Upper lobe of left lung (tissue), 6 donors: ENCODE measurements around the gene CXCL17. TPM values are rescaled to one million over a fixed set of nuclear protein-coding genes. Genes with fewer than 3 reads are reported as not detected.

Experiments used
- ATAC-seq, 2 donors: fragments of 200-7000 bp; cut with Tn5 transposase; one replicate each; pipeline ENCODE4 v1.9.1; 2022; ENCODE audit warnings: mild to moderate bottlenecking in 2 of 2, moderate library complexity in 2 of 2; ENCODE audit not compliant: low FRiP score in 2 of 2
- DNase-seq, 2 donors: peaks; one replicate each; pipeline ENCODE4 v3.0.0-alpha.2; 2019 to 2020
- H3K27ac ChIP-seq, 4 donors: fragments of 200-600 bp; sonication (generic); one replicate each; pipeline ENCODE4 v1.5.1; 2016 to 2019
- H3K27me3 ChIP-seq, 4 donors: fragments of 200-600 bp; sonication (generic); one replicate each; pipeline ENCODE4 v1.5.1; 2017 to 2019
- H3K36me3 ChIP-seq, 4 donors: fragments of 200-600 bp; sonication (generic); one replicate each; pipeline ENCODE4 v1.5.1; 2016 to 2019
- H3K4me1 ChIP-seq, 4 donors: fragments of 200-600 bp; sonication (generic); one replicate each; pipeline ENCODE4 v1.5.1; 2018 to 2019
- H3K4me3 ChIP-seq, 4 donors: fragments of 200-600 bp; sonication (generic); one replicate each; pipeline ENCODE4 v1.5.1; 2017 to 2019; ENCODE audit warnings: mild to moderate bottlenecking in 2 of 4, moderate library complexity in 1 of 4
- H3K9me3 ChIP-seq, 4 donors: fragments of 200-600 bp; sonication (generic); one replicate each; pipeline ENCODE4 v1.5.1; 2018 to 2019
- CTCF ChIP-seq, 6 experiments: fragments of 450-650 bp in 4 of 6; fragments of 200-600 bp in 2 of 6; sonication (generic) in 2 of 6; IDR thresholded peaks; one replicate each; pipeline ENCODE4 v1.5.1; 2016 to 2019; ENCODE audit warnings: antibody characterized with exemption in 6 of 6
- EP300 ChIP-seq, 4 donors: sonication (generic); formaldehyde crosslinking; IDR thresholded peaks; one replicate each; pipeline ENCODE4 v1.5.1; 2017; ENCODE audit warnings: antibody characterized with exemption in 4 of 4, control low read depth in 2 of 4
- POLR2A ChIP-seq, 4 donors: fragments of 450-650 bp; IDR thresholded peaks; one replicate each; pipeline ENCODE4 v1.5.1; 2016 to 2017; ENCODE audit warnings: antibody characterized with exemption in 4 of 4, mild to moderate bottlenecking in 2 of 4
- POLR2AphosphoS5 ChIP-seq, 2 donors: sonication (generic); formaldehyde crosslinking; IDR thresholded peaks; one replicate each; pipeline ENCODE4 v1.5.1; 2017; ENCODE audit warnings: antibody characterized with exemption in 2 of 2
- WGBS, 2 donors: methylation state at CpG; one replicate each; pipeline ENCODE4 v1.1.5; 2017 to 2018; 5-methylcytosine and 5-hydroxymethylcytosine counted together
- total RNA-seq, 6 donors: library from RNA; depleted of rRNA in 4 of 6; stranded (reverse); fragments of >200 nt in 4 of 6; gene quantifications; one replicate each; pipeline versions ENCODE4 v1.1.0 to v1.2.1, GENCODE V29; 2016 to 2021
- donor health status: DM: no; HTN: no; CAD: no; lungs with moderate emphysema.
- donor health status: DM: no; HTN: yes; CAD: no; lungs with severe emphysema.

CXCL17 gene
- total RNA-seq, 6 donors from 2014 or later, result 31.4 to 155 (median 92.3) TPM

- peaks cover 12 to 19% (median 18%) of the 10 kb centered on the region in 4 donors for H3K4me1 ChIP-seq
- no peak overlapping the region for H3K27ac ChIP-seq
- no peaks in the 10 kb centered on the region for H3K9me3 ChIP-seq
- peaks cover 0 to 5% (median 0%) of the 10 kb centered on the region in 4 donors for H3K27me3 ChIP-seq
- DNase-seq (no peak), ATAC-seq (no peak)
- no peaks in the 10 kb centered on the region for H3K36me3 ChIP-seq
- no peak for TF ChIP-seq POLR2A (IDR thresholded peaks at IDR 0.05)
- TF ChIP-seq EP300 (IDR thresholded peaks at IDR 0.05), result no peak
- no peak for TF ChIP-seq CTCF (IDR thresholded peaks at IDR 0.05)
- TF ChIP-seq POLR2AphosphoS5 (IDR thresholded peaks at IDR 0.05), result no peak
- 91 to 96% methylated on average over 3 of the region's 3 CpGs for WGBS, 2 donors
- H3K4me3 ChIP-seq, result no peak overlapping the region
These were observed 14.1 kb downstream of the CXCL17 start for GRCh38 chr19:42428676-42429075.

GRCh38 chr19:42427313-42427712, 15.4 kb downstream of the CXCL17 start, which contains the start of gene LIPE:
LIPE (minus strand) TSS chr19:42427388; CDS start chr19:42427149, 239 bp downstream.
- H3K36me3 ChIP-seq, result no peaks in the 10 kb centered on the region
- H3K4me1 ChIP-seq, result peaks cover 17 to 22% (median 20%) of the 10 kb centered on the region in 4 donors
- WGBS, 2 donors, result 78 to 85% methylated on average over 4 of the region's 4 CpGs
- no peak for ATAC-seq
- H3K27me3 ChIP-seq, result peaks cover 0 to 5% (median 0%) of the 10 kb centered on the region in 4 donors
- no peak for TF ChIP-seq CTCF (IDR thresholded peaks at IDR 0.05)
- no peak for TF ChIP-seq EP300 (IDR thresholded peaks at IDR 0.05)
- TF ChIP-seq POLR2A (IDR thresholded peaks at IDR 0.05), result no peak
- TF ChIP-seq POLR2AphosphoS5 (IDR thresholded peaks at IDR 0.05), result no peak
- no peak for DNase-seq
- no peaks in the 10 kb centered on the region for H3K9me3 ChIP-seq
- no peak within 1 kb of the TSS for H3K27ac ChIP-seq
- no peak within 1 kb of the TSS for H3K4me3 ChIP-seq

GRCh38 chr19:42426643-42427042, 16.1 kb downstream of the CXCL17 start:
- ATAC-seq (no peak), DNase-seq (no peak)
- WGBS, 2 donors, result 90 to 100% methylated on average over 3 of the region's 3 CpGs
- TF ChIP-seq POLR2A (IDR thresholded peaks at IDR 0.05) (peak in 1 of 4 donors; percentile 1), POLR2AphosphoS5 (IDR thresholded peaks at IDR 0.05) (no peak)
- H3K27ac ChIP-seq, result no peak overlapping the region
- H3K36me3 ChIP-seq, result no peaks in the 10 kb centered on the region
- no peak overlapping the region for H3K4me3 ChIP-seq
- H3K4me1 ChIP-seq, result peaks cover 22 to 29% (median 26%) of the 10 kb centered on the region in 4 donors
- no peaks in the 10 kb centered on the region for H3K9me3 ChIP-seq
- peaks cover 0 to 5% (median 0%) of the 10 kb centered on the region in 4 donors for H3K27me3 ChIP-seq

- ATAC-seq (no peak), DNase-seq (peak in 1 of 2 donors; percentile 60)
- H3K27me3 ChIP-seq, result peaks cover 0 to 5% (median 0%) of the 10 kb centered on the region in 4 donors
- H3K4me1 ChIP-seq, result peaks cover 34 to 40% (median 37%) of the 10 kb centered on the region in 4 donors
- H3K27ac ChIP-seq, result no peak overlapping the region
- H3K36me3 ChIP-seq, result no peaks in the 10 kb centered on the region
- H3K4me3 ChIP-seq, result no peak overlapping the region
- H3K9me3 ChIP-seq, result no peaks in the 10 kb centered on the region
- WGBS, 2 donors, result 72 to 75% methylated on average over 13 of the region's 13 CpGs
- no peak for TF ChIP-seq CTCF (IDR thresholded peaks at IDR 0.05)
- TF ChIP-seq POLR2A (IDR thresholded peaks at IDR 0.05), result no peak
- TF ChIP-seq POLR2AphosphoS5 (IDR thresholded peaks at IDR 0.05), result no peak
- TF ChIP-seq EP300 (IDR thresholded peaks at IDR 0.05), result no peak
These were observed 18.0 kb downstream of the CXCL17 start for GRCh38 chr19:42424712-42425131.

- no peak for TF ChIP-seq CTCF (IDR thresholded peaks at IDR 0.05)
- no peak for TF ChIP-seq POLR2AphosphoS5 (IDR thresholded peaks at IDR 0.05)
- TF ChIP-seq POLR2A (IDR thresholded peaks at IDR 0.05), result no peak
- no peak for TF ChIP-seq EP300 (IDR thresholded peaks at IDR 0.05)
- Histone ChIP-seq H3K4me1 (peaks cover 35 to 44% (median 39%) of the 10 kb centered on the region in 4 donors), H3K9me3 (no peaks in the 10 kb centered on the region), H3K27me3 (peaks cover 0 to 5% (median 0%) of the 10 kb centered on the region in 4 donors), H3K36me3 (no peaks in the 10 kb centered on the region), H3K4me3 (peak overlapping the region in 3 of 4 donors; percentile 52 to 66 (median 61)), H3K27ac (peak overlapping the region in 1 of 4 donors; percentile 86)
- DNase-seq, result no peak
- no peak for ATAC-seq
- 61 to 74% methylated on average over 5 to 15 of the region's 15 CpGs for WGBS, 2 donors
These were observed 18.4 kb downstream of the CXCL17 start for GRCh38 chr19:42424345-42424707.
